Measurements from ENCODE around the gene RAB3A. TPM values are rescaled to one million over a fixed set of nuclear protein-coding genes. Genes with fewer than 3 reads are reported as not detected.

The RAB3A gene
- total RNA-seq, 1 experiment from 2014 or later: 6.7 TPM

DNA sequence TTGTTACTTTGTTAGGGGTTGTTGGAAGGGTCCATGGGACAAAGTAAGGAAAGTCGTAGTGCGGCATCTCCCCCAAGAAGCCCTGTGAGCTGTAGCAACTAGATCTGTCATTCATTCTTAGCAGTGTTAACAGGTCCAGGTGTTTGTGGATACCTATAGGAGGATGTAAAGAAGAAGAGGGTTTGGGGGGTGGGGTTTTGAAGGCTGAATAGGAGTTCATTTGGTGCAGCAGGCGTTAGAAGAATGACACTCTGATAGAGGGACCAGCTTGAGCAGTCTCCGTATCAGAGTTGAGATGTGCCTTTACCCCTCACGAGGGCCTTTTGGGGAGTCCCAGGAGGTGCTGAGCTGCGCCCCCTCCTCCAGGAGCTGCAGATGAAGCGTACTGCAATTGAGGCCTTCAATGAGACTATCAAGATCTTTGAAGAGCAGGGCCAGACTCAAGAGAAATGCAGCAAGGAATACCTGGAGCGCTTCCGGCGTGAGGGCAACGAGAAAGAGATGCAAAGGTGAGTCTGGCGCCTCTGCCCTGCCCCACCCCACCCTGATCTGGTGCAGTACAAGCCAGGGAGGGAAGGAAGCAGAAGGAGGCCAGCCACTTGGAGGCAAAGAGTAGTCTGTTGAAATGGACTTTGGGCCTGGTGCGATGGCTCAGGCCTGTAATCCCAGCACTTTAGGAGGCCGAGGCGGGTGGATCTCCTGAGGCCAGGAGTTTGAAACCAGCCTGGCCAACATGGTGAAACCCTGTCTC, 37.9 kb downstream of the RAB3A start:
- no peak for TF ChIP-seq EZH2 (IDR thresholded peaks at IDR 0.05; ENCODE audit: low read length, unreplicated experiment)
- TF ChIP-seq EZH2phosphoT487 (IDR thresholded peaks at IDR 0.05; ENCODE audit: borderline replicate concordance, low read length): no peak
- TF ChIP-seq, protein P1, sequence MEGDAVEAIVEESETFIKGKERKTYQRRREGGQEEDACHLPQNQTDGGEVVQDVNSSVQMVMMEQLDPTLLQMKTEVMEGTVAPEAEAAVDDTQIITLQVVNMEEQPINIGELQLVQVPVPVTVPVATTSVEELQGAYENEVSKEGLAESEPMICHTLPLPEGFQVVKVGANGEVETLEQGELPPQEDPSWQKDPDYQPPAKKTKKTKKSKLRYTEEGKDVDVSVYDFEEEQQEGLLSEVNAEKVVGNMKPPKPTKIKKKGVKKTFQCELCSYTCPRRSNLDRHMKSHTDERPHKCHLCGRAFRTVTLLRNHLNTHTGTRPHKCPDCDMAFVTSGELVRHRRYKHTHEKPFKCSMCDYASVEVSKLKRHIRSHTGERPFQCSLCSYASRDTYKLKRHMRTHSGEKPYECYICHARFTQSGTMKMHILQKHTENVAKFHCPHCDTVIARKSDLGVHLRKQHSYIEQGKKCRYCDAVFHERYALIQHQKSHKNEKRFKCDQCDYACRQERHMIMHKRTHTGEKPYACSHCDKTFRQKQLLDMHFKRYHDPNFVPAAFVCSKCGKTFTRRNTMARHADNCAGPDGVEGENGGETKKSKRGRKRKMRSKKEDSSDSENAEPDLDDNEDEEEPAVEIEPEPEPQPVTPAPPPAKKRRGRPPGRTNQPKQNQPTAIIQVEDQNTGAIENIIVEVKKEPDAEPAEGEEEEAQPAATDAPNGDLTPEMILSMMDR (conservative IDR thresholded peaks at IDR 0.05; ENCODE audit: low read depth, low read length): no peak
- H3K9me3 ChIP-seq (ENCODE audit: low read length): no peaks in the 10 kb centered on the region
- H3K79me2 ChIP-seq (ENCODE audit: low read length): no peaks in the 10 kb centered on the region
- no peak for ATAC-seq
- no TSS peak for BruUV-seq (replicated peaks)
- H4K20me1 ChIP-seq (ENCODE audit: low read length): no peaks in the 10 kb centered on the region
- no peaks in the 10 kb centered on the region for H3F3A ChIP-seq (ENCODE audit: low read length, unreplicated experiment)
- ChIA-PET CTCF (no interaction called here), POLR2A (ENCODE audit: unreplicated experiment) (no interaction called here)
- no peak overlapping the region for H3K9ac ChIP-seq (ENCODE audit: low read length)
- H3K9me2 ChIP-seq (replicated peaks; ENCODE audit: low read length): no peaks in the 10 kb centered on the region
- H2AFZ ChIP-seq (ENCODE audit: low read length): no peak overlapping the region
- no peak overlapping the region for H3K4me2 ChIP-seq (ENCODE audit: low read length)
- H3K36me3 ChIP-seq (ENCODE audit: low read depth, low read length): peaks cover 11% of the 10 kb centered on the region; the same call in 1 of the 2 replicates
- no peak overlapping the region for H3K27ac ChIP-seq (ENCODE audit: low read length)
- no peaks in the 10 kb centered on the region for H3K4me1 ChIP-seq (ENCODE audit: insufficient read depth, low read length)
- H3K4me3 ChIP-seq (ENCODE audit: low read length): no peak overlapping the region
- no peak for DNase-seq
- intact Hi-C loops (cut with micrococcal nuclease): no loop called here
- H3K27me3 ChIP-seq (ENCODE audit: low read length): no peaks in the 10 kb centered on the region

DNA sequence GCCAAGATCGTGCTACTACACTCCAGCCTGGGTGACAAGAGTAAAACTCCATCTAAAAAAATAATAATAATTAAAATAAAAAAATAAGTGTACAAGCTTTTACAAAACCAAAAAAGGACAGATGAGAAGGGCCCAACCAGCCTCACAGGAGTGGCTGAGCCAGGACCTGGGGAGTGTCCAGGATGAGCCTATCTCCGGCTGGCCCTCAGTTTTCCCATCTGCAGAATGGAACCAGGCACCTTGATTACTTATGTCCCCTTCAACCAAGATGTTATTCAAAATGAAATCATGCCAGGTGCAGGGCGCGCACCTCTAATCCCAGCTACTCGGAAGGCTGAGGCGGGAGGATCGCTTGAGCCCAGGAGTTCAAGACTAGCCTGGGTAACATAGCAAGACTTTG, 39.8 kb downstream of the RAB3A start:
- intact Hi-C loops (cut with micrococcal nuclease): no loop called here
- no peak overlapping the region for H3K4me3 ChIP-seq (ENCODE audit: low read length)
- CTCF ChIA-PET: no interaction called here

More for the DNA sequence above, 39.8 kb downstream of the RAB3A start:
- Histone ChIP-seq H4K20me1 (ENCODE audit: low read length) (no peaks in the 10 kb centered on the region), H3K9me2 (replicated peaks; ENCODE audit: low read length) (no peaks in the 10 kb centered on the region), H3K4me2 (ENCODE audit: low read length) (no peak overlapping the region), H3K79me2 (ENCODE audit: low read length) (no peaks in the 10 kb centered on the region), H3K9ac (ENCODE audit: low read length) (no peak overlapping the region), H2AFZ (ENCODE audit: low read length) (no peak overlapping the region), H3K27ac (ENCODE audit: low read length) (no peak overlapping the region), H3K36me3 (ENCODE audit: low read depth, low read length) (peaks cover 11% of the 10 kb centered on the region; the same call in 1 of the 2 replicates), H3K27me3 (ENCODE audit: low read length) (no peaks in the 10 kb centered on the region), H3K4me1 (ENCODE audit: insufficient read depth, low read length) (0 out of 2 replicates have a peak, but pooled peaks cover 3% of the 10 kb centered on the region), H3F3A (ENCODE audit: low read length, unreplicated experiment) (no peaks in the 10 kb centered on the region), H3K9me3 (ENCODE audit: low read length) (no peaks in the 10 kb centered on the region)
- DNase-seq (no peak), ATAC-seq (no peak)
- BruUV-seq (replicated peaks): no TSS peak
- TF ChIP-seq, protein P1 (conservative IDR thresholded peaks at IDR 0.05; ENCODE audit: low read depth, low read length): no peak
- TF ChIP-seq EZH2phosphoT487 (IDR thresholded peaks at IDR 0.05; ENCODE audit: borderline replicate concordance, low read length) (no peak), EZH2 (IDR thresholded peaks at IDR 0.05; ENCODE audit: low read length, unreplicated experiment) (no peak)
- POLR2A ChIA-PET (ENCODE audit: unreplicated experiment): interaction anchor here (0.6 kb wide), 1 partner anchor 900 kb away, joined by 7 read pairs; the partner anchor contains the start of gene SLC25A42
